HG03378 (cell line): ENCODE measurements around the gene GRIK3.

Experiments used
- ATAC-seq: cut with Tn5 transposase; IDR thresholded peaks from one replicate; pipeline ENCODE4 v1.9.1; 2021; ENCODE audit warnings: mild to moderate bottlenecking, moderate library complexity; ENCODE audit not compliant: unreplicated experiment

GRIK3 gene

DNA sequence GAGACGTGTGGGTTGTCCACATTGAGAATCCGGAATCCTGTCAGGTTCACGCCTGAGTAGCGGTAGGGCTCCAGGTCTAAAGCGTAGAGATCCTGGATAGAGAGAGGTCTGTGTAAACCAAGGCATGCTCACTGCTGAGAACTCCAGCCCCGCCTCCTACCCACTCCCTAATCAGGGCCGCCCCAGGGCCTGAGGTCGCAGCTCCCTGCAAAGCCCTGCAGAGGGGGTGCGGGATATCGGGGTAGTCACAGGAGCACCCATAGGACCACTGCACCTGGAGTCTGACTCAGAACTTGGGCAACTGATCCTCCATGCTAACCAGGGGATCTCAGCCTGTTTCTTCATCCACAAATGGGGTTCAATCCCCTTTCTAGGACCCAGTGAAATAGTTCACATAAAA, 174.4 kb downstream of the GRIK3 start:
- ATAC-seq: no peak

DNA sequence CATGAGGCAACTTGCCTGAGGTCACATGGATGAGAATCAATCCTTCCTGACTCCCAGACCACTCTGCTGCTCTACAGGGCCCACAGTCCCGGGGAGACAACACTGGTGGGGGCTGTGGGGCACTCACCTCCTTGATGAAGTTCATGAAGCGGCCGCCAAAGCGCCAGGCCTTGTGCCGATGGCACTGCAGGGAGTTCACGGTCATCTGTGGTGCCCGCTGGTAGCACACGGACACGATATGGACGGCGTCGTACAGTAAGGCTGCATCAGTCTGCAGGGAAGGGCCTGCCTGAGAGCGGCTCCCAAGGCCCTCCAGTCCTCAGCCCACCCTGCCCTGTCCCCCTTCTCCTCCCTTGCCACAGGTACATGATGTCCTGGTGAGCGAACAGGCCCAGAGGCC, 175.3 kb downstream of the GRIK3 start:
- no peak for ATAC-seq

DNA sequence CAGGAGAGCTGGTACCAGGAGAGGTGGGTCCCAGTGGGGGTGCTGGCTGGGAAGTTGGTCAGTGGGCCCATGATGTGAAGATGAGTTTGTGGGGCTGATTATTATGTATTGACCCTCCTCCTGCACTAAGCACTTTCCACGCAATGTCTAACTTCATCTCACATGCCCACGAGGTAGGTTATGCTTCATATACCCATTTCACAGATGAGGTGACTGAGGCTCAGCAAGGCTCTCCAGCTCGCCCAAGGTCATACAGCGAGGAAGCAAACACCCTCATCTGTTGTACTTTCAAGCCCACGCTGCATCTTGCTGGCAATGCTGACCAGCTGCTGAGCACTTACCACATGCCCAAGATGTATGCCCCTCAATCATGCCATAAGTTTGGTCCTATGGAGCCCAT, 175.8 kb downstream of the GRIK3 start:
- ATAC-seq: no peak

DNA sequence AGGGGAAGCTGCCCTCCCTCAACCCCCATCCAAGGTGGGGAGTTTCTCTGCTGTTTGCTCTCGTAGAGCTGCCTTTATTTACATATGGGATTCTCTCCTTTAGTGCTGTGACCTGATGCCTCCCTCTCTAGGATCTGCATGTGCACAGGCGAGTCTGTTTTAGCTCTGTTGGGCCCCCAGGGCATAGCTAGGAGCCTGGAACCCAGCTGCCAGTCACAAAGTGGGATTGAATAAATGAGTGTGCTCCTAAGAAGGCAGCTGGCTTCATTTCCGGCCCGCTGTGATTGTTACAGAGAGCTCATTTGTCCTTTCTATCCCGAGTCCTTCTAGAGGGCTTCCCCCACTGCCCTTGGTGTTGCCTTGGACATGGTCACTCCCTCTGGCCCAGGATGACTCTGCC, 176.6 kb downstream of the GRIK3 start:
- no peak for ATAC-seq

DNA sequence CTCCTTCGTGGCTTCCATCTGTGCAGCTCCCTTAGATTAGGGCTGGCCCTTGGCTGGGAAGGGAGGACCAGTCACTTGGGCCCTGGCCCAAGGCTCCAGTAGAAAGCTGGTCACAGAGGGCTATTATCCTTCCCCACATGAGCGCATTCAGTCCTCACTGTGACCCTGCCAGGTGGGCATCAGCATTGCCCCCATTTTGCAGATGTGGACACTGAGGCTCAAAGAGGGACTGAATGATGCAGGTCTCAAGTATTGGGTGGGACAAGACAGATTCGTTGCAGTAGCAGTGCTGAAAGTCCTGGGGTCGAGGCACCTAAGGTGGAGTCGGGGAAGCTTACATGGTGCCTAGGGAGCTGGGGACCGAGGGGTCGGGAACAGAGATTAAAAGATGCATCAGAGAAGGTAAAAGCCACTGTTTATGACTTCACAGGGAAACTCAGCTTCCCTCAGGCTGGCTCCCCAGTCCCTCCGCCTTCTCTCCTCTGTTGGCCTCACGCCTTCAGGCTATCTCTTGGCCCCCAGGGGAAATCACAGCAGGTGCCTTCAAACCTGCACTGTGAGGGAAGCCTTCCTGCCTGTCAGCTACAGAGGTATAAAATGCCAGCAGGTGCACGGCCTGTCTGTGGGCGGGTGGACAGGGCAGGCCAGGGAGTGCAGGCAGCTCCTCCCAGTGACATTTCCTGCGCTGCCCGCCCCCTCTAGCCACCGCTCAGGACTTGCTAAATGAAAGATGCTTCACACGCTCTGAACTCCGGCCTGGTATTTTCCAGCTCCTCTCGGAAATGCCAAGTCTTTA, 178.4 kb downstream of the GRIK3 start:
- ATAC-seq: no peak

DNA sequence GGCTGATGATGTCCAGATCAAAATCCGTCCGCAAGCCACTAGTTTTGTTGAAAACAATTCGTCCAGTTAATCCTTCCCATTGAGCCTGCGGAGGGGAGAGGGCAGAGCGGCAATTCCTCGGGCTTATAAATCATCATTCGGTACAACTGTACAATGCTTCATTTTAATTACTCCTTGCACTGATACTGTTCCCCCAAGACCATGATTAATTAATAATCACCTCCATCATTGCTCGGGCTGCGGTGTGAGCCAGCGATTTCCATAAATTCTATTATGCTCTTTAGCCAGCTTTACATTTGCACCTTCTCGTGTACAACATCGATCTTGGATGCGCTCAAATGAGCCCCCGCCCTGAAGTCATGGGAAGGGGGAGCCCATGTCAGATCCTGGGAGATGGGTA, 180.7 kb downstream of the GRIK3 start:
- no peak for ATAC-seq

DNA sequence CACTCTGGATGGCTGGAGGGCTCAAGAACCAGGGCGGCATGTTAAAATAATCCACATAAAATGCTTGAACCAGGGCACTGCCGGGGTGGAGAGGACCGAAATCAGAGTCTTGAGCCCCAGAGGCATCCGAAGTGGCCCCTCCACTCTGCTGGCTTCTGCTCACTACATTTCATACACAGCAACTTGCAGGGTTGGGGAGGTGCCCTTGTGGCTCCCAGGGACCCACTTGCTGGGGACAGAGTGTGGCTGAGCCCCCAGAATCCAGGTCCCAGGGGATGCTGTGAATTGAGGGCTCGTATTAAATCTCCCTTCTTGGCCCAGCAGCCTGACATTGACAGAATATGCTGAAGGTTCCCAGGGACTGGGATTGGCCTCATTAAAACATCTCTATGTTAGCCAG, 181.7 kb downstream of the GRIK3 start:
- ATAC-seq: no peak

DNA sequence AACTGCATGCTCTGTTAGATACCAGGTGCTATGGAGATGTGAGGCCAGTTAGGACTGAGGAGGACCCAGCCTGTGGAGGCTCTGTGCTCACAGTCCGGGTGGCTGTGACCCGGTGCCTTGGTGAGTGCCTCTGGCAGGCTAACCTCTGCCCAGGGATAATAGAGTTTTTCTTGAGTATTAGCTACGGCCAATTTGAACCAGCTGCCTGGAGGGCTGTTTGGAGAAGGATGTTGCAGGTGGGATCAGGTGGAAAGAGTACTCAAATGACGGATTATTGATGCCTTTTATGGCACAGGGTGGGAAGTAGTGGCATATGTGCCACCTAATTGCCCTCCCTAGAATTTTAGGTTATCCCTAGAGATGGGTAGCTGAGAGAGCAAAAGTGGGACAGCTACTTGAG, 182.7 kb downstream of the GRIK3 start:
- no peak for ATAC-seq

DNA sequence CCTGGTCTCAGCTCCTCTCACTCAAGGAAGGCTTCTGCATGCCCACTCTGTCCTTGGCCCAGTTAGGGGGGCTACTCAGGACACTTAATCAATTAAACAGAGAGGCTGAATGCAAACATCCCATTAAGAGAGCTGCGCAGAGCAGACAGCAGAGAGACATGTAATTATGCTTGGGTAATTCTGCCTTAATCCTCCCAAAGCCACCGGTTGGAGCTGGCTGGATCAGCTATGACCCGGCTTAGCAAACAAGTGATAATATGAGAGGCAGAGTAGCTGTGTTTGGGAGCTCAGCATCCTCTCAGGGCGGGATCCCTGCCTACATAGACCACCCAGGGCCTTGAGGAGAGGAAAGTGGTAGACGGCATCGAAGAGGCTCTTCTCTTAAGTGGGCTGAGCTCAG, 183.2 kb downstream of the GRIK3 start:
- ATAC-seq: no peak

DNA sequence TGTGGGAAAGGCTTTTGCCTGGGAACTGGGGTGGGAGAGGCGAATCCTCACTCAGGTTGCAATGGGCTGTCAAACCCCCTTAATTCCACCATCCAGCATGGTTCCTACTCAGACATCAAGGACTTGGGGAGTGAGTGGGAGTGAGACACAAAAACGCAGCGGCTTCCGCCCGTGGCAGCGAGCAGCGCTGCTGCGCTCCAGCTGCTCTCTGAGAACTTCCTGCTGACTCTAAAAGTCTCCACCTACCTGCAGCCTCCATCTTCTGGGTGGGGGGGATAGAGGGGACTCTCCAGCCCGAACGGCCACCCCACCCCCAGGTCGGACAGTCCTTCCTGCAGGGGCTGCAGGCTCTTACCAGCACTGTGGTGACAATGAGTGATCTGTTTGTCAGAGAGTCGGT, 184.4 kb downstream of the GRIK3 start:
- no peak for ATAC-seq

DNA sequence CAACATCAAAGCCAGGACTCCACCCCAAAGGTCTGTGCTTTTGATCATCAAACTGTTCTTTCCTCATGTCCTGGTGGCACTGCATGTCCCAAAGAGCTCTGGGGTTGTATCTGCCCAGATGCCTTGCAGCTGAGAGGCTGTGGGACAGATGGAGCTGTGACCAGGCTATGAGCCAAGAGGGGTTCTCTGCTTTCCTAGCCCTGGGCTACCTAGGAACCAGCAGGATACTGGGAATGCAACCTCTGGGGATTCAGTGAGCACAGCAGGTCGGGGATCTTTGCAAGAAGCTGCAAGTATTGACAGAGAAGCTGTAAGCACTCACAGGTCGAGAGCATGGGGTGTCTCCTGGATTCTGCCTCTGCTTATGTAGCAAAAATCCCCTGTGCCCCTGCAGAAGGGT, 186.6 kb downstream of the GRIK3 start:
- no peak for ATAC-seq

DNA sequence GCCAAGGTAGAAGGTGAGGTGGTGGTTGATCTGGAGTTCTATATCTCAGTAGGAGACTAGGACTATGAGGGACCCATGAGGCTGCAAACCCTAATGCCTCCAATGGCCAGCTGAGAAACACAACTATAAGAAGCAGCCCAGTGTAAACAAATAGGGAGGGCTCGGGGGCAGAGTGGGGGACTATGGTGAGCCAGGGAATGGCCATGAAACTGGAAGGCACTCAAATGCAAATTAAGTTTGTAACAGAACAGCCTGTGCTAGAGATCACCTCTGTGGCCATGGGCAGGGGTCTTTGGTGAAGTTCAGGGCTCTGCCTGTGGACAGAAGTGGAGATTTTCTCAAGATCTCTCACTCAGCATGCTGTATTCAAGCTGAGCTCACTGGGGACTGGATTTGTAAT, 187.1 kb downstream of the GRIK3 start:
- ATAC-seq: no peak

DNA sequence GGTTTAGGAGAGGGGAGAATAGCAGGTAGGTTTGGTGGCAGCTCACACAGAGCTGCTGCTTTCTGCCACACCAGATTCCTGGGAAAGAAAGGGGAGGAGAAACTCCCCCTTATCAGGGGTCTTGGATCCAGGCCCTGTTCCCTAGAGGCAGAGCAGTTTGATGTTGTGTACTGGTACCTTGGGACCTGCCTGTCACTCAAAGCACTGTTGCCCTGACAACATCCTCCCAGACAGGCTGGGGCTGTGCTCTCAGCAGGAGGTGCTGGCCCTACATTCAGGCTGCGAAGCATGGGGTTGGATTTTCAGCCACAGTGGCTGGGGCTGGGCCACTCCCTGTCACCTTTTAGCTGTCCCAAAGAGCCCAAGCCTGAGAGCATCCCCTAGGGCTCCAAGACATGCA, 188.0 kb downstream of the GRIK3 start:
- ATAC-seq: no peak

DNA sequence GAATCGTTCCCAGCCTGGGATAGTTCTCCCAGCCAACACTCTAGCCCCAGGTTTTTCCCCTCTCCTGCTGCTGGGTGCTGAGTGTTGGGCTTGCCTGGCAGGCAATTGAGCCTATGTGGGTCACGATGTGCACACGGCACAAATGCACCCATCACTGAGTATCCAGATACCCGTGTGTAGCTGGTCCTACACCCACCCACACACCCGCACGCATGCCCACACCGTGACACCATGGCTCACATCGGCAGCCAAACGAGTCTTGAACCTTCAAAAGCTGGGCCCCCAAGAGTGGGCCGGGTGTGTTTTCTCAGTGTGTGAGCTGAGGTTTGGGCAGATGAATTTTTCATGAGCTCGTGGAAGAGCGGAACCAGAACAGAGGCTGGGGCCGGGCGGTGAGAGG, 188.5 kb downstream of the GRIK3 start:
- no peak for ATAC-seq

DNA sequence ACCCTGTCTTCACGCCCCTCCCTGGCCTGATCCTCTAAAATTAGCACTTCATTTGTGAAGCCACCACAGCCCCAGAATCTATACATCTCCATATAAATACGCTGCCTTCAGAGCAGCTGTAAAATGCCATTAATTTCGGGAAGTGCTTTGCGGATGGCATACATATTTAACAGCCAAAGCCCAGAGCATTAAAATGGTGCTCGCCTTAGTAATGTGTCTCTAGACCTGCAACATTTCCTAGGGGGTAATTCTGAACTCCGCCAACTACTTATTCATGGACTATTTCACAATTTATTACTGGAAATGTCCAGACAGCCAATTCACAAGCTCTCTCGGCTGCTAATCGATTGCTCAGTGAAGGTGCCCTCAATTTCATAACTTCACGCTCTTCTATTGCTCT, 189.4 kb downstream of the GRIK3 start:
- no peak for ATAC-seq

DNA sequence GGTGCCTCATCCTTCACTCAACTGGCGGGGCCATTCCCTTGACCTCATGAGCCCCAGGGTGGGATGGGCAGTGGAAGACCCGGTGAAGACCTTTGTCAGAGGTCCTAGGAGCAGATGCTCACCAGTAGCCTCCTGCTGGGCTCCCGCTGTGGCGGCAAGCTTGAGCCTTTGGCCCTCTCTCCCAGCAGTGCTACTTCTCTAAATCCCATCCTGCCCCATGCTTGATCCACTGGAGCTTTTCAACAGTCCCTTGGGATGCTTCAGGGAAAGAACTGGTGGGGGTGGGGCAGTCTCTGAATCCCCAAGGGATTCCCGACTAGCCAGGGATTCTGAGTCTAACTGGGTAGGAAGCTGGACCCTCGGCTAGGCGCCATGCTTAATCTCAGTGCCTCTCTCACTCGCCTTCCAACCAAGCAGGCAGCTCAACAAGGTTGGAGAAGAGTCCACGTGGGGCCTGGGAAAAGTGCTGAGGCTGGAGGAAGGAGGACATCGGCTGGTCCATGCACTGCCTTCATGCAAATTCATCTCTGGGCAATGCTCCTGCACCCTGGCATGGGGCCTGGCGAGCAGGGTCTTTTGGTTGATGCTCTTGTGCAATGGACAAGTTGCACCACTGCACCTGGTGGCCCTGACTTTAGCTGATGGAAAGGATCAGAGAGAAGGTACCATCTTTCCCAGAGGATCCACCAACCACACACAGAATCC, 190.3 kb downstream of the GRIK3 start:
- no peak for ATAC-seq

DNA sequence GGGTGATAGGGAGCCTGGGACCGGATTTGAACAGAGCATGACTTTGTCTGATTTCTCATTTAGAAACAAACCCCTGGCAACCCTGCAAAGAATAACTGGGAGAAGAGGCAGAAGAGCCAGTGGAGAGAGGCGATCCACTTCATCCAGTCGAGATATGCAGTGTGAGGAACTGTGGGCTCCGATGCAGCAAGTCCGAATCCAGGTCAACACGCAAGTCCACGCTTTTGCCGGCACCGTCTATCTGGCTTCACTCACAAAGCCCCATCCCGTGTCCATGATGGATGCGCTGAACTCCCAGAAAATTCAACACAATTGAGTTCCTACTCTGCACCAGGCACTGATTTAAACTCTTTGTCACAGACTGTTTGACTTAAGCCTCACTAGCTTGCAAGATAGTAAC, 191.3 kb downstream of the GRIK3 start:
- ATAC-seq: no peak

DNA sequence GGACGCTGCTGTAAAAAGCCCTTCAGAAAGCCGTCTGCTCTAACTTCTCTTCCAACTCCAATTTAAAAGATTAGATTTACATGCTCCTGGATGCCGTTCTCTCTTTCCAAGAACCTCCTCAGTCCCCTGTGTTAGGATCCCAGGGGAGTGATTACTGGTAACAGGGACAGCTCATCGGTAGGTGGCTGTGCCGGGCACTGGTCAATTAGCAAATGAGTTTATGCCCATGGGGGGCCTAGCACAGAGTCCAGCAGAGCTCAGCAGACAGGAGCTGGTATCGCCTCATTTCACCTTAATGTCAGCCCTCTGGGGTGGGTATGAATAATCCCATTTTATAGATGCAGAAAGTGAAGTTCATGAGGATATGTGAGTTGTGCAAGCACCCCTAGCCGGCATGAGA, 191.9 kb downstream of the GRIK3 start:
- ATAC-seq: no peak

DNA sequence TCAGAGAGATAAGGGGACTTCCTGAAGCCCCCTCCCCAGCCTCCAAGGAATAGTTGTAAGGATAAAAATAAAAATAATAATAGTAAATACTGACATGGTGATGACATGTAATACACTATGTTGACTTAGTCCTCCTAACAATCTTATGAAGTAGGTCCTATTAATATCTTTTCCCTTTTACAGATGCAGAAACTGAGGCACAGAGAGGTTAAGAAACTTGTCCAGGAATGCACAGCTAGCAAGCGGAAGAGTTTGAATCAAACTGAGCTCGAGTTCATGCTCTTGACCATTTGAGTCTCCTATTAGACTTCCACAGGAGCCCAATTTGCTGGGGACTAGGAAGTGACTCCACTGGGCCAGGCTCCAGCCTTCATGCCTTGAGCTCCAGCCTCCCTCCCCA, 194.8 kb downstream of the GRIK3 start:
- ATAC-seq: no peak

DNA sequence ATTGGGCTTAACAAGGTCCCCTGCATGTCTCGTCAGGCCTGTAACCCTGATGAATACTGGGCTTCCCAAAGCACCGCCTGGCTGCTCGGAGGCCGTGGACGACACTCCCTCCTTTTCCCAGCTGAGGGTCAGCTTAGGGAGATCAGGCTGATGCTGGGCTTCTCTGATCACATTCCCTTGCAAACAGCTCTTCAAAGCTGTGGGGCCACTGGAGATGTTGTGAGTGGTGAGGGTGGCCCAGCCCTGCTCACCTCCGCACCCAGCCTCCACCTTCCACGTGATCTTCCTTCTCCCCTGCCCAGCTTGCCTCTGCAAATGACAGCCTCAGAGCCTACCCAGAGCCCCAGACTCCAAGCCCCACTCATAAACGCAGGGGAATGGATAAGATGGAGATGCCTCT, 195.4 kb downstream of the GRIK3 start:
- no peak for ATAC-seq

DNA sequence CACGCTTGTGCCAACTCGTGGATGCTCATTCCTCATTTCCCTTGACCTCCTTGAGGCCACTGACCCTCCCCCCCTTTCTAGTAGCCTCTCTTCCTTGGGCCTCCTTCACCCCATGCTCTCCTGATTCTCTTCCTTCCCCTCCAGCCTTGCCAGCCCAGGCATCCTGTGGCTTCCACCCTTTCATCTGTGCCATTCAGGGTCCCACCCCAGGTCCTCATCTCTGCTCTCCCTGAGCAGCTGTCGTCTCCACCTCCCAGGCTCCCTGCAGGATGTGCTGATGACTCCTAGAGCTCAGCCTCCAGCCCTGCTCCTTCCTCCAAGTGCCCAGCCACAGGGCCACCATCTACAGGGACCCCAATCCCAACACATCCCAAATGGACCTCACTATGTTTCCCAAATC, 197.4 kb downstream of the GRIK3 start:
- ATAC-seq: no peak

DNA sequence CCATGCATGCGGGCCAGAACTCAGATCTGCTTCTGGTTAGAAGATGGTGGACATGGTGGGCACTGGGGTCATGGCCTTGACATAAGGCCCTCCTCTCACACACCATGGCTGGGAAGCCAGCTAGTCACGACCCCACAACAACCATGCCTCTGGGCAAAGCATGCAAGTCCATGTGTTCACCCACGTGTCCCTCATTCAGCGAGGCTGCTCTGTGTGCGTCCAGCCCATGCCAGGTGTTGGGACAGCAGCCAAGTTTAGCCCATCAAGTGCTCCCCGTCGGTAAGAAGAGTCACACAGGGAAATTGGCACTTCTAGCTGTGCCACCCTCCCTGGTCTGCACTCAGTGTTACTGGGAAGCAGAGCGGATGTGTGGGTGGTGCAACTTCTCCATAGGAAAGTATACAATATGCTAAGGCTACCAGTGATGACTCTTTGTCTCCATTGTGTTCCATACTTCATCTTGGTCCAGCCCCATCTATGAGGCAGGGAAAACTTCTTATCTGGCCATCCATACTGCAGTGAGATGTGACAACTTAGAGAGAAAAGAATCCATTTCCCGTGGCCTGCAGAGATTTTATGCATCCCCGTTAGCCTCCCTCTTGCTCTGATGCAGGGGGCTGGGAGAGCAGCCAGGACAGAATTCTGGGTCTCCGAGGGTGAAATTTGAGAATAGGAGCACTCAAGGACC, 198.0 kb downstream of the GRIK3 start:
- ATAC-seq: no peak
